HEK293 (cell line): ENCODE data around the gene ZNF23.

Experiments
- CTCF ChIA-PET: fragments of 350-600 bp; formaldehyde crosslinking; extraction: SDS; loops from one replicate; lab custom pipeline; 2021; ENCODE audit warnings: antibody characterized with exemption; lab: Yijun Ruan, JAX
- POLR2A ChIA-PET: fragments of 300-600 bp; formaldehyde crosslinking; extraction: SDS; loops from one replicate; lab custom pipeline; 2020; ENCODE audit warnings: antibody characterized with exemption, inconsistent platforms; lab: Yijun Ruan, JAX
- H3K27ac ChIP-seq: fragments of 200-500 bp; sonication (Bioruptor generic); 2 replicates; pipeline ENCODE4 v1.5.1; 2014; ENCODE audit warnings: low read depth, low read length, control low read depth, inconsistent platforms; ENCODE audit errors: extremely low read depth
- H3K36me3 ChIP-seq, 2 experiments: fragments of 200-500 bp in 1 of 2; sonication (Bioruptor generic) in 1 of 2; 1 replicate in 1 of 2; 2 replicates in 1 of 2; pipeline ENCODE4 v1.5.1; 2014 to 2017; ENCODE audit warnings: inconsistent platforms in 2 of 2, low read length in 2 of 2; ENCODE audit not compliant: control insufficient read depth in 2 of 2, insufficient read depth in 1 of 2
- H3K4me1 ChIP-seq: fragments of 200-500 bp; sonication (Bioruptor generic); 2 replicates; pipeline ENCODE4 v1.5.1; 2014; ENCODE audit warnings: mild to moderate bottlenecking, low read length, inconsistent platforms; ENCODE audit not compliant: control insufficient read depth, insufficient read depth
- H3K4me3 ChIP-seq: 2 replicates; pipeline ENCODE4 v1.5.1; 2011; ENCODE audit warnings: low read depth, mild to moderate bottlenecking, control low read depth, low read length, moderate library complexity
- H3K9me3 ChIP-seq: fragments of 200-500 bp; sonication (Bioruptor generic); 2 replicates; pipeline ENCODE4 v1.5.1; 2014; ENCODE audit warnings: low read depth, low read length, inconsistent platforms; ENCODE audit not compliant: control insufficient read depth, insufficient read depth
- HOXD13 ChIP-seq: sonication (generic); formaldehyde crosslinking; IDR thresholded peaks from 2 replicates; pipeline ENCODE4 v1.8.0; 2022; ENCODE audit warnings: missing genetic modification reagents, borderline replicate concordance
- MZF1 ChIP-seq: fragments of 450-650 bp; formaldehyde crosslinking; IDR thresholded peaks from 2 replicates; pipeline ENCODE4 v1.5.1; 2017; ENCODE audit warnings: missing biosample characterization, missing genetic modification characterization, borderline replicate concordance
- OSR2 ChIP-seq: fragments of 450-650 bp; formaldehyde crosslinking; IDR thresholded peaks from 2 replicates; pipeline ENCODE4 v1.5.1; 2016; ENCODE audit warnings: missing biosample characterization, missing genetic modification characterization
- PBX3 ChIP-seq: sonication (generic); formaldehyde crosslinking; IDR thresholded peaks from 2 replicates; pipeline ENCODE4 v1.8.1; 2022; ENCODE audit warnings: mild to moderate bottlenecking, moderate library complexity, missing genetic modification reagents
- REPIN1 ChIP-seq: fragments of 450-650 bp; formaldehyde crosslinking; IDR thresholded peaks from 2 replicates; pipeline ENCODE4 v1.5.1; 2017; ENCODE audit warnings: missing biosample characterization, missing genetic modification characterization, low read depth
- SALL2 ChIP-seq: fragments of 450-650 bp; formaldehyde crosslinking; IDR thresholded peaks from 2 replicates; pipeline ENCODE4 v1.5.0; 2017; ENCODE audit warnings: missing biosample characterization, mild to moderate bottlenecking, missing genetic modification characterization, borderline replicate concordance
- ZBTB8A ChIP-seq: fragments of 450-650 bp; formaldehyde crosslinking; IDR thresholded peaks from 2 replicates; pipeline ENCODE4 v1.5.1; 2016; ENCODE audit warnings: missing biosample characterization, missing genetic modification characterization
- ZNF114 ChIP-seq: fragments of 450-650 bp; formaldehyde crosslinking; IDR thresholded peaks from 2 replicates; pipeline ENCODE4 v1.5.0; 2017; ENCODE audit warnings: missing biosample characterization, missing genetic modification characterization
- ZNF138 ChIP-seq: fragments of 450-650 bp; formaldehyde crosslinking; IDR thresholded peaks from 2 replicates; pipeline ENCODE4 v1.5.1; 2016; ENCODE audit warnings: missing biosample characterization, missing genetic modification characterization, borderline replicate concordance
- ZNF146 ChIP-seq: fragments of 450-650 bp; formaldehyde crosslinking; IDR thresholded peaks from 2 replicates; pipeline ENCODE4 v1.5.1; 2016; ENCODE audit warnings: missing biosample characterization, missing genetic modification characterization
- ZNF148 ChIP-seq: fragments of 450-650 bp; formaldehyde crosslinking; IDR thresholded peaks from 2 replicates; pipeline ENCODE4 v1.5.0; 2017; ENCODE audit warnings: missing biosample characterization, missing genetic modification characterization, borderline replicate concordance
- ZNF16 ChIP-seq: fragments of 450-650 bp; formaldehyde crosslinking; IDR thresholded peaks from 2 replicates; pipeline ENCODE4 v1.5.1; 2016; ENCODE audit warnings: low read depth, missing biosample characterization, missing genetic modification characterization
- ZNF174 ChIP-seq: fragments of 450-650 bp; formaldehyde crosslinking; IDR thresholded peaks from 2 replicates; pipeline ENCODE4 v1.5.0; 2017; ENCODE audit warnings: missing biosample characterization, mild to moderate bottlenecking, missing genetic modification characterization
- ZNF18 ChIP-seq: fragments of 450-650 bp; formaldehyde crosslinking; IDR thresholded peaks from 2 replicates; pipeline ENCODE4 v1.5.1; 2016; ENCODE audit warnings: missing biosample characterization, missing genetic modification characterization
- ZNF2 ChIP-seq: fragments of 450-650 bp; formaldehyde crosslinking; IDR thresholded peaks from 2 replicates; pipeline ENCODE4 v1.5.1; 2016; ENCODE audit warnings: missing biosample characterization, missing genetic modification characterization
- ZNF202 ChIP-seq: fragments of 450-650 bp; formaldehyde crosslinking; IDR thresholded peaks from 2 replicates; pipeline ENCODE4 v1.5.1; 2016; ENCODE audit warnings: missing biosample characterization, missing genetic modification characterization, borderline replicate concordance
- ZNF292 ChIP-seq: fragments of 450-650 bp; formaldehyde crosslinking; IDR thresholded peaks from 2 replicates; pipeline ENCODE4 v1.5.1; 2016; ENCODE audit warnings: low read depth, missing biosample characterization, missing genetic modification characterization, borderline replicate concordance
- ZNF449 ChIP-seq: fragments of 450-650 bp; formaldehyde crosslinking; IDR thresholded peaks from 2 replicates; pipeline ENCODE4 v1.5.1; 2017; ENCODE audit warnings: missing biosample characterization, mild to moderate bottlenecking, missing genetic modification characterization, moderate library complexity
- ZNF488 ChIP-seq: fragments of 450-650 bp; formaldehyde crosslinking; IDR thresholded peaks from 2 replicates; pipeline ENCODE4 v1.5.1; 2016; ENCODE audit warnings: missing biosample characterization, missing genetic modification characterization
- ZNF501 ChIP-seq: fragments of 450-650 bp; formaldehyde crosslinking; IDR thresholded peaks from 2 replicates; pipeline ENCODE4 v1.5.1; 2016; ENCODE audit warnings: missing biosample characterization, missing genetic modification characterization
- ZNF521 ChIP-seq: fragments of 450-650 bp; formaldehyde crosslinking; IDR thresholded peaks from 2 replicates; pipeline ENCODE4 v1.5.1; 2017; ENCODE audit warnings: missing biosample characterization, mild to moderate bottlenecking, missing genetic modification characterization
- ZNF621 ChIP-seq: fragments of 450-650 bp; formaldehyde crosslinking; IDR thresholded peaks from 2 replicates; pipeline ENCODE4 v1.5.1; 2017; ENCODE audit warnings: missing biosample characterization, missing genetic modification characterization
- ZNF624 ChIP-seq: fragments of 450-650 bp; formaldehyde crosslinking; IDR thresholded peaks from 2 replicates; pipeline ENCODE4 v1.5.1; 2017; ENCODE audit warnings: missing biosample characterization, missing genetic modification characterization
- ZNF664 ChIP-seq: fragments of 450-650 bp; formaldehyde crosslinking; IDR thresholded peaks from 2 replicates; pipeline ENCODE4 v1.5.1; 2016; ENCODE audit warnings: missing biosample characterization, missing genetic modification characterization
- ZNF677 ChIP-seq: fragments of 450-650 bp; IDR thresholded peaks from 2 replicates; pipeline ENCODE4 v1.5.0; 2018; ENCODE audit warnings: missing biosample characterization, mild to moderate bottlenecking, missing genetic modification characterization, moderate library complexity
- ZNF768 ChIP-seq: fragments of 450-650 bp; formaldehyde crosslinking; IDR thresholded peaks from 2 replicates; pipeline ENCODE4 v1.5.1; 2018; ENCODE audit warnings: missing biosample characterization, mild to moderate bottlenecking, missing genetic modification characterization
- ZSCAN18 ChIP-seq: fragments of 450-650 bp; formaldehyde crosslinking; IDR thresholded peaks from 2 replicates; pipeline ENCODE4 v1.5.1; 2016; ENCODE audit warnings: missing biosample characterization, missing genetic modification characterization

The ZNF23 gene

GRCh38 chr16:71423865-71424264, 38.2 kb downstream of the ZNF23 start:
- no peak for TF ChIP-seq ZNF16
- no peak for TF ChIP-seq ZBTB8A (tag by site-specific recombination)
- TF ChIP-seq ZNF138 (tag by site-specific recombination), result no peak
- no peak for TF ChIP-seq SALL2 (tag by site-specific recombination)
- TF ChIP-seq ZNF621, result no peak
- no peak for TF ChIP-seq ZNF2 (tag by site-specific recombination)
- TF ChIP-seq ZNF624 (tag by site-specific recombination), result no peak
- no peak for TF ChIP-seq ZNF664 (tag by site-specific recombination)
- no peak for TF ChIP-seq MZF1 (tag by site-specific recombination)
- no peak for TF ChIP-seq ZNF146 (tag by site-specific recombination)
- no peak for TF ChIP-seq HOXD13
- no peak for TF ChIP-seq PBX3 (CRISPR knock-in tag)
- no peak for TF ChIP-seq ZNF768 (tag by site-specific recombination)
- TF ChIP-seq, all 188 proteins: peak for 0
- CTCF ChIA-PET, result interaction anchor here (0.7 to 11.6 kb wide), 3 partner anchors 12 to 188 kb away, joined by 3 to 77 read pairs (median 3); no protein-coding TSS in a partner anchor
- Histone ChIP-seq H3K27ac (no peak overlapping the region), H3K9me3 (no peaks in the 10 kb centered on the region), H3K36me3 (no peaks in the 10 kb centered on the region), H3K4me3 (no peak overlapping the region), H3K4me1 (no peaks in the 10 kb centered on the region)
- POLR2A ChIA-PET, result no interaction called here

GRCh38 chr16:71423016-71423415, 39.0 kb downstream of the ZNF23 start:
- POLR2A ChIA-PET, result no interaction called here
- H3K4me3 ChIP-seq, result no peak overlapping the region
- CTCF ChIA-PET, result interaction anchor here (0.7 to 11.6 kb wide), 3 partner anchors 11 to 188 kb away, joined by 3 to 77 read pairs (median 3); no protein-coding TSS in a partner anchor
- no peaks in the 10 kb centered on the region for H3K9me3 ChIP-seq
- TF ChIP-seq ZNF16, result no peak
- no peak for TF ChIP-seq ZNF202 (tag by site-specific recombination)
- TF ChIP-seq ZNF292 (tag by site-specific recombination), result no peak
- TF ChIP-seq REPIN1, result no peak
- no peak for TF ChIP-seq ZNF677 (tag by site-specific recombination)
- TF ChIP-seq ZNF488, result no peak
- TF ChIP-seq ZNF521 (tag by site-specific recombination), result no peak
- TF ChIP-seq ZNF449 (tag by site-specific recombination), result no peak
- TF ChIP-seq ZNF148 (tag by site-specific recombination), result no peak
- no peak for TF ChIP-seq ZNF18 (tag by site-specific recombination)
- TF ChIP-seq ZSCAN18 (tag by site-specific recombination), result no peak
- no peak for TF ChIP-seq ZNF174 (tag by site-specific recombination)
- no peak for TF ChIP-seq OSR2 (tag by site-specific recombination)
- no peak for TF ChIP-seq ZNF501 (tag by site-specific recombination)
- no peak for TF ChIP-seq ZNF114
- H3K27ac ChIP-seq, result no peak overlapping the region
- H3K4me1 ChIP-seq, result no peaks in the 10 kb centered on the region
- no peaks in the 10 kb centered on the region for H3K36me3 ChIP-seq
